Stimulated activated CD8-positive, alpha-beta memory T cell treated with anti-CD3 and anti-CD28 coated beads, Interleukin-7, amount 100 ng/mL, for 48 hours (primary cell): Measurements from ENCODE around the gene HCRTR1.

Experiments used
- DNase-seq, 2 donors: peaks; one replicate each; pipeline ENCODE4 v3.0.0-alpha.2; 2020; ENCODE audit warnings: low read depth in 1 of 2; ENCODE audit errors: extremely low read depth in 1 of 2

HCRTR1 gene

DNA sequence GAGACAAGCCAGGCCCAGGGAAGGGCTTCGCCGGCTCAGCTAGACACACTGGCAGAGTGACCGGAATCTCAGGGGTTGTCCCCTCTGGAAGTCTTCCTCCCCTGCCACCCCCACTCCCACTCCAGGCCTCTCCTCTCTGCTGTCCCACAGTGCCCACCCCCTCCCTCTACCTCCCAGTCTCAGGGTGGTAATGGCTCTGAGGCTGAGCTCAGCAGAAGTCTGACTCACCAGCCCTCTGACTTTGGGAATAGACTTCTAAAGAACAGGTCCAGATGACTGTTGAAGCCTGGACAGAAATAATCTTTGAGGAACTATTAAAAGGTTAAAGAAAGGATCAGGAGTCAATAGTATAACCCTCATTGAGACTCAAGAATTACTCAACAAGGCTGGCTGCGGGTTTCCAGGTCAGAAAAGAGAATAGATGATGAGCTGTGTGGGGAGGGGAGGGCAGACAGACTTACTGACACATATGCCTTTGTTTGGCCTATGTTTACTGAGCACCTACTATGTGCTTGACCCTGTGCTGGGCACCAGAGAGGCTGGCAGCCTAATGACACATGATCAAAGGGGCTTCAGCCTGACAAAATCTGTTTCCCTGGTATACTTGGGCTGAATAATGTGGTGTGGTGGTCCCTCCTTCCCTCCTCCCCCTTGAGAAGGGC is 8.2 kb downstream of the HCRTR1 start:
- DNase-seq, result no peak

DNA sequence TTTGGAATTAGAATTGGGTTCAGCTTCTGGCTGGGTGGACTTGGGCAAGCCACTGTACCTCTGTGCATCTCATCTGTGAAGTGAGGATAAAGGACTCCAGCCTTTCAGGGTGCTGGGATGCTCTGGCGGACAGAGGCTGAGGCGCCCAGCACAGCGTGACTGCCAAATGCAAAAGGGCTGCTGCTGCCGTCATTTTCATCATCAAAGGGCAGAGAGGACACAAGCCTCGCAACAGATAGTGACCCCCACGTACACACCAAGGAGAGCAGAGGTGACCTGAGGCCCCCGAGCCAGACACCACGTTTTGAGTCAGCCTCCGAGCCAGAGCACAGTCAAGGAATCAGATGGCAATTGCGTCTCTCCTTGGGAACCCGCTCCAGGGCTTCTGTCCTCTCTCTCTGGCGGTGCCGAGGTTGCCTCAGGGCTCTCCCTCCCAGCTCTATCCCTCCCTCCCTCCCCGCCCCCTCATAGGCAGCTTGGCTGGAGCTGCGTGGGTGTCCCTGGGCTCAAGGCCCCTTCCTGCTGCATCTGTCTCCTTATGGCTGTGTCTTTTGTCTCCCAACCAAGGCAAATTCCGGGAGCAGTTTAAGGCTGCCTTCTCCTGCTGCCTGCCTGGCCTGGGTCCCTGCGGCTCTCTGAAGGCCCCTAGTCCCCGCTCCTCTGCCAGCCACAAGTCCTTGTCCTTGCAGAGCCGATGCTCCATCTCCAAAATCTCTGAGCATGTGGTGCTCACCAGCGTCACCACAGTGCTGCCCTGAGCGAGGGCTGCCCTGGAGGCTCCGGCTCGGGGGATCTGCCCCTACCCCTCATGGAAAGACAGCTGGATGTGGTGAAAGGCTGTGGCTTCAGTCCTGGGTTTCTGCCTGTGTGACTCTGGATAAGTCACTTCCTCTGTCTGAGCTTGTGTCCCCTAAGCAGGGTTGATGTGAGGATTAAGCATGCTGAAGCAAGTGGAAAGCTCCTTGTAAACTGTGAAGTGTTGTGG is 9.0 kb downstream of the HCRTR1 start:
- no peak for DNase-seq

DNA sequence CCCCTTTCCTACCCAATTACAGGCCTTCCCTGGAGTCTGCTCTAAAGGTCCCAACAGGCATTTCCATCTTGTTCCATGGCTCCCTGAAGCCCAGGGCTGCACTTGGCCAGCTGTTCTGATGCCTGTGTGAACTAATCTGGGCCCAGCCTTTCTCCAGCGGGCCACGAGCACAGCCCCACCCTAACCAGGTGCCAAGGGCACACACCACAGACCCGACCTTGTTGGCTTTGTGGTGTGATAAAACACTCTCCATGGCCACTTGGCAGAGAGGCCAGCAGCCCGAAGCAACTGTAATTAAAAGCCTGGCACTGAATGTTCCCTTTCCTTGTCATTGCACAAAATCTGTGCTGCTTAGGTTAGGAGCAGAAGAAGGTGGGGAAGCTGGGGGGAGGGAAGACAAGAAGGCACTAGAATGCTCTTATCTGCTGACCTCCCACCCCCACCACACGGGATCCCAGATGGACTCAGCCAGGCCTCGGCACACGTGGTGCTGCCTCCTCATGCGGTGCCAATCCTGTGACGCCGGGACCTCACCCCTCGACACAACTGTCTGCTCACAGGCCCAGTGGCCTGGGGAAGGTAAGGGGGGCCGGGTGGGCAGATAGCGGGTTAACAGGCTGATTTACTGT is 9.9 kb downstream of the HCRTR1 start:
- no peak for DNase-seq

DNA sequence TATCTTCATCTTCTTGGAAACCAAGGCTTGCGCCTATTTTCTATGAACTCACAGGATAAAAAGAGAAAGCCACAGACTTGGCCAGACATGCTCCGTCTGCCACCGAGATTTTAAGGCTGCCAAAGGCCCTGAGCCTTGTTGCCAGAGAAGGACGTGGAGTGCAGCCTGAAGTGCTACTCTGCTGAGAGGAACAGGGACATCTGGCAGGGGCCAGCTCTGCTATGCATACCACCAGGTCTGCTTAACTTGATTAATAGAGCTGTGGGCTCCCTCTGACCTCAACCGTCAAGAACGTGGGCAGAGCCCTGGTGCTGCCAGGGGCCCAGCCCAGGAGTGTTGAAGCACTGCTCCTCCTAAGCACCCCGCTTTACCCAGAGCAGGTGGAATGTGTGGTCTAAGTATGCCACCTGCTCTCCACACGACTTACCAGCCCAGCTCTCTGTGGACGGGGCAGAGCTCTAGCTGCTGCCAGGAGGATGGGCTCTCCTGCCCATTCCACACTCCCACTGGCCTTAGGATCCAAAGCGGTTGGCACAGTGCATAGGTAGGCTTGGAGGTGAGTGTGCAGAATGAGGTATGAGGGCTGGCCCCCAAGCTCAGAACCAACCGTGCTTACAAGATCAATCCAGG is 10.6 kb downstream of the HCRTR1 start:
- DNase-seq, result no peak

DNA sequence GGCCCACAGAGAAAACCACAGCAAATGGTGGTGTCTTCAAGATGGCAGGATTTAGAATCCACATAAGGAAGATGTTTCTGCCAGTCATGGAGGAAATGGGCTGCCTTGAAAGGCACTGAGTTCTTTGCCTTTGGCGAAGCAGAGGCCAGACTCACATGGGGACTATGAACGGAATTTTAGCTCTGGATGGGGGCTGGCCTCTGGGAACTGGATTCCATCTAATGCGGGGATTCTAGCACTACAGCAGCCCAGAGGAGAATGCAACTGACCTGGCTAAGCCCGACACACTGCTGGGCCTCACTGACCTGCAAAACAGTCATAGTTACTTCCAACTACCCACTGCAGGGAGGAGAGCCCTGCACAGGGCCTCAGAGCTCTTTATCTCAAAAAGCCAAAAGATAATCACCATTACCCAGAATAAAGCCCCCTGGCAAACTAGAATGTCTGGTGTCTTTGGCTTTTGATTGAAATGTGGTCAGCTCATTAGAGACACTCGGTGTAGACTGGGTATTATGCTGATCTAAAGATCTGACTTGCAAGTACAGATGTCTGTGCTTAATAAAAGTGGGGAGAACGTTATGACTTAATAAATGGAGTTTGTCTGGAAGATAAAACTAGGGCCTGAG is 11.6 kb downstream of the HCRTR1 start:
- no peak for DNase-seq

DNA sequence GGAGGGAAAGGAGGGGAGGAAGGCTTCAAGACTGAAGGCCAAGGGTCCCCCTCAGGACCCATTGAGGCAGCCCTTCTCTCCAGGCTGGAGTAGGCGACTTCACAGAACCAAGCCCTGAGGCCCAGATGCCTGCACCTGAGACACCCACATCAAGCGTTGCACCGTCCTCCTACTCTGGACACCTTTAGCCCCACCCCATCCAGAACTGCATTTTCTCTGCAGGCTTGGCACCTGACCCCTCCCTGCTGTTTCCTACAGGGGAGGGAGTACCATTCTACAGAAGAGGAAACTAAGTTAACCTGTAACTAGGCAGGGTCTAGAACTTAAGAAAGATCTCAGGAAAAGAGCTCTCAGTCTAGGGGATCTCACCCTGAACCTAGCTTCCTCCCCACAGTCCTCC is 15.2 kb downstream of the HCRTR1 start:
- DNase-seq, result no peak

DNA sequence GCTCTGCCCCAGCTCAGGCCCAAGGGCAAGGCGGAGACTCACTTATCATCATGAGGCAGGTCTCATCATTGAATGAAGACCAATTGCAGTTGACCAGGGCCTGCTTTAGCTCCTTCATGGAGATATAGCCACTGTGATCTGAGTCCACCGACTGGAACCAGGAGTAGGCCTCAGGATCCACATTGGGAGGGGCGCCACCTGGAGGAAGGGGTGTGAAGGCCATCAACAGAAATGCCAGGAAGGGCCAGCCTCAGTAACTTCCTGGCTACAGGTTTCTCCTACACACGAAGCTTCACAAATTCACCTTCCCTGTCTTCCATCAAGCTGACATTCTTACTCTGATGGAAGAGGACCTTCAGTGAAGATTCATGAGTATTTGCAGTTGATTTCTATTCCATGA is 15.6 kb downstream of the HCRTR1 start:
- DNase-seq, result peak in 1 of 2 donors; percentile 11

DNA sequence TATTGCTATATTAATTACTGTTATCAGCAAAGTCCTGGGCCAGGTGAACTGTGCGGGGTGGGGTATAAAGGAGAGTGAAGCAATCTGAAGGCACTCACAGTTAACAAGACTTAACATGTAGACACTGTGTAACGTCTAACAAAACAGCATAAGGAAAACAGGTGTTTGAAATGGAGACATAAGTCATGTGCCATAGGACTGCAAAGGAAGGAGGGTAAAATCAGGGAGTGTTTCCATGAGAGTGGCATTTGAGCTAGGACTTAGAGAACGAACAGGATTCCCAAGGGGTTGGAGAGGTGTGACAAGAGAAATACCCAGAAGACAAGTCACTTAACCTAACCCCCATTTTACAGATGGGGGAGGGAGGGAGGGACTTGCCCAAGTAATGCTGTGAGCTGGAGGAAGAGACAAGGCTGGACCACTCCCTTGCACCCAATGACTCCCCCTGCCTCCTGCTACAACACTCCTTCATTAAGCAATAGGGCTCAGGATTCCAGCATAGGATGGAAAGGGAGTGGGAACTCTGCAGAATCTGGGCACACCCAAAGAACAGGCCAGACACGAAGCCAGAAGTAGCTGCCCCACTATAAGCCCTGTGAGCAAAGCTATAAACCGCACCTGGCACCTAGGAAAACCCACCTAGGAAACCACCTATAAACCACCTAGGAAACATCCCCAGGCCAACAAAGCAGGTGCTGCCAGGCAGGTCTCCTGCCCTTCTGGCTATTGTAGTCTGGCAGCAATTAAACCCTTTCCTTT is 20.6 kb downstream of the HCRTR1 start:
- DNase-seq, result no peak

DNA sequence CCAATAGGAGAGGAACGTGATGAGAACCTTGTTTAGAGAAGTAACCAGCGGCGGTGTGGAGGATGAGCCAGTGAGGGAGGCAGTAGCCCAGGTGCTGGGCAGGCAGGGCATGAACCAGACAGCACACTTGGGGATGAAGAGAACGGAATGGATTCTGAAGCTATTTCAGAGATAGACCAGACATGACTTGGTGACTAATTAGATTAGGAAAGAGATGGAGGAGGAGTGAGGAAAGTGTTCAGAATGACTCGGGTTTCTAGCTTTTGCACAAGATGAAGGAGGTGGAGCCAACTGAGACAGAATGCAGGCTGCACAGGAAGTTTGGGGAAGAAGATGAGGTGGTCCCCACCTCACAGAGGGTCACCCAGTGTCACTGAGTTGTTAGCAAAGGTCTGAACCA is 22.1 kb downstream of the HCRTR1 start:
- no peak for DNase-seq

DNA sequence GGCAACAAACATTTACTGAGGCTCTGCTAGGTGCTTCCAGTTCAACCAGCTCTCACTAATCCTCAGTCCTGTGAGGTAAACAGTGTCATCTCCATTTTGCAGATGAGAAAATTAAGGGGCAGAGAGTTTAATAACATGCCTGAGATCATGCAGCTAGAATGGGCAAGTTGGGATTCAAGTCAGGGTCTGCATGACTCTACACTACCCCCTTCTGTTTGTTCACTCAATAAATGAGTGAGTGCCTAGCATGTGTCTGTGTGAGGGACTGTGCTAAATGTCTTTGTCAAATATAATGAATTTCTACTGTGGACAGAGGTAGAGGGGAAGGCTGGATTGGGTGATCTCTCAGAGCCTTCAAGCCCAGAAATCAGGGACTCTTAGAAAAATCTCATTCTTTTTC is 22.7 kb downstream of the HCRTR1 start:
- DNase-seq, result no peak

DNA sequence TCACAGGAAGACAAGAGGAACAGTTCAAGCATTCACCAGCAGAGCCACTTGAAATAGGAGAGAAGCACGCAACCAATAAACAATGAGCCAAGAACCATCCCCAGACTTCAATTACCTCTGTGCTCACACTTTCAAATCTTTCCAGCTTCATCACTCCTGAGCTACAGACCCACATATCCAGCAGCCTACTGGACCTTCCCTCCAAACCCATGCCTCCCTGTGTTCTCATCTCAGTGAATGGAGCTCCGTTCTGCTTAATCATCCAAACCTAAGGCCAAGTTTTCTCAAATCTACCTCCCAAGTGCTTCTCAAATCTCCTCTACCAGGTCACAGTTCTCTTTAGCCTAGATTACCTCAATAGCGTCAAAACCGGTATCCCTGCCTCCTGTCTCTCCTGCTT is 23.5 kb downstream of the HCRTR1 start:
- no peak for DNase-seq

DNA sequence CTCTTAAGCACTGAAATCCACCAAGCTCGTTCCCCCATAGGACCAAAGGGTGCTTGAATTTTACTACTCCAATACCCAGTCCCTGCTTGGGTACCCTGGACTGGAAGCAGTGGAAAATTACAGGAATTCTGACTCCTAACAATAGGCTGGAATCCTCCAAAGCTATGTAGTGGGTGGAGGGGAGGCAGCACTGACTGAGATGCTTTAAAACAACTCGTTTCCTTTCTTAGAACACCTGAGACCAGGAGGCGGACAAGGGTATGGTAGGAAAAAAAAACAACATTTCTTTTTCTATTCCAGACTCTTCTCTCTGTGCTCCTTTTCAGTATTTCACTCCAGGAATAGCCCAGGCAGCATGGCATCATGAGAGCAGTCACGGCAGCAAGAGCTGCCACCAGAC is 24.9 kb downstream of the HCRTR1 start:
- DNase-seq, result no peak

DNA sequence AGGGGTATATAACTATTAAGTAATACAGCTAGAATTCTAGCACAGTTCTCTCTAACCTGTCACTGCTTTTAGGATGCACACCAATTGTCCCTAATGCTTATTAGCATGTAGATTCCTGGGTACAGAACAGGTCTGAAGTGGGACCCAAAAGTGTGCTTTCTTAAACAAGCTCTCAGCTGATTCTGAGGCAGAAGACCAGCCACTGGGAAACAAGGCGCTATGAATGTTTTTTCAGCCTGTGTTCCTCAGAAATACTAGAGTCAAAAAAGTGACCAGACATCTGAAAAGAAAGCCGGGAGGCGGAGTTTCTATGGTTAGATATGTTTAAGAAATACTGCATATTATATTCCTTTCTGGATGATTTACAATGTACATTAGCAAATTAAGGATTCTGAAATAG is 25.4 kb downstream of the HCRTR1 start:
- no peak for DNase-seq

DNA sequence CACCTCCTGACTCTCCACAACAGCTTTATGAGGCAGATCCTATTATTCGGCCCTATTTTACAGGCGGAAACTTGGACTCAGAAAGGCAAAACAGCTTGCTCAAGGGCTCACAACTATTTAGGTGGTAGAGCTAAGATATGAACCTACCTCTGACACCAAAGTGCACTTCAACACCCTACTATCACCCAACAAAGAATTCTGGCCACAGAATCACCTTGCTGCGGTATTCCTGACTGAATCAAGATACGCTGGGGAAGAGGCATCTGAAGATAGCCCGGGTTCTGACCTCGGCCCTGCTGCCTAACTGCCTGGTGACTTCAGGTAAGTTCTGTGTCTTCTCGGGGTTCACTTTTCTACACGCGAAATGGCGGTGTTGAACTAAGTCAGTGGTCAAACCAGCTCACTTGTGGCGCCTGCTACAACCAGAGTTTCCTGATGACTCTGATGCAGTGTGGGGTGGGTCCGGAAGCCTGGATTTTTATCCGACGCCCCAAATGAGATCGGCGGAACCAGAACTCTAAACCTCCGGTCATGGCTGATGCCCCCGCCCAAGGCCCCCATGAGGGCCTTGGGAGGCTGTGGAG is 26.6 kb downstream of the HCRTR1 start:
- no peak for DNase-seq

DNA sequence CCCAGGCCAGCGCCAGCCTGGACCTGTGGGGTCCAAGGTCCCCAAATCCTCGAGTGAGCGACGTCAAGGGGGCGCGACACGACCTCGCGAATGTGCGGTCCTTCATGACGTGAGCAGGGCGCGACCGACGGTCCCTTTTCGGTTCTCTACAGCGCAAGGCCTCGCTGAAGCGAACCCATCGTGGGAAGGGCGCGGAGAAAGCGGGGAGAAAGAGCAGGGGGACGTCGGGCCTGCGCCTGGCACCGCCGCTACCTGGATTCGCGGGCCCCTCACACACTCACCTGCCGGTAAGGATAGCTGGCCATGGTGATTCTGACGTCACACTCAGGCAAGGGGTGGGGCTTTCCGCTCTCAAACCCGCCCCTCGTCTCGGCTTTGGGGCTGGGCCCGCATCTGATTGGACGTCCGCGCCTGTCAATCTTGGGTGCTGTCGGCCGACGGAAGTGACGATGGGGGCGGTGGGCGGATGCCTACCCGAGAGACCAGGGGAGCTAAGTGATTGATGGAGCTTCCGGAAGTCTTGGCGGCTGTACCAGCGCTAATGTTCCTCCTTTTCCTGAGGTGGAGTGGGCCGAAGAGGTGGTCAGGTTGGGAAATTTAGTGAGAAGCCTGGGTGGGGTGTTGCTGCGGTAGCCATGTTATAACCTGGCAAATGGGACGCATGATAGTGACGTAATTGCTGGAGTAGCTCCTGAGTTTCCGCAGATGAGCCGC is 27.2 kb downstream of the HCRTR1 start, which contains the start of gene PEF1:
Gene PEF1, minus strand, starts transcription at position 317 of the 714 bp plus-strand sequence. Its CDS starts 12 bp downstream, at position 305.
- peak; percentile 97 to 98 for DNase-seq

DNA sequence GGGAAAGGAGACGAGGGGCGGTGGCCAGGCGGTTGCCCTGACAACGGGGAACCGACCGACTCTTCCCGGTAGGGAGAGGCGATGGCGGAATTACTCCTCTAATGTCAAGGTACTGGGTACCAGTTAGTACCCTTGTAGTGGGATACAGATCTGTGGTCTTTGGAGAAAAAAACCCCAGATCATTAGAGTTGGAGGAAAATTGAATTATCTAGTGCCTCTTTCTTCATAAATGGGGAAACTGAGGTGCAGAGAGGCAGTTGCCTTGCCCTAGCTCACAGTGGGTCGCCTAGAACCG is 27.7 kb downstream of the HCRTR1 start:
- no peak for DNase-seq

DNA sequence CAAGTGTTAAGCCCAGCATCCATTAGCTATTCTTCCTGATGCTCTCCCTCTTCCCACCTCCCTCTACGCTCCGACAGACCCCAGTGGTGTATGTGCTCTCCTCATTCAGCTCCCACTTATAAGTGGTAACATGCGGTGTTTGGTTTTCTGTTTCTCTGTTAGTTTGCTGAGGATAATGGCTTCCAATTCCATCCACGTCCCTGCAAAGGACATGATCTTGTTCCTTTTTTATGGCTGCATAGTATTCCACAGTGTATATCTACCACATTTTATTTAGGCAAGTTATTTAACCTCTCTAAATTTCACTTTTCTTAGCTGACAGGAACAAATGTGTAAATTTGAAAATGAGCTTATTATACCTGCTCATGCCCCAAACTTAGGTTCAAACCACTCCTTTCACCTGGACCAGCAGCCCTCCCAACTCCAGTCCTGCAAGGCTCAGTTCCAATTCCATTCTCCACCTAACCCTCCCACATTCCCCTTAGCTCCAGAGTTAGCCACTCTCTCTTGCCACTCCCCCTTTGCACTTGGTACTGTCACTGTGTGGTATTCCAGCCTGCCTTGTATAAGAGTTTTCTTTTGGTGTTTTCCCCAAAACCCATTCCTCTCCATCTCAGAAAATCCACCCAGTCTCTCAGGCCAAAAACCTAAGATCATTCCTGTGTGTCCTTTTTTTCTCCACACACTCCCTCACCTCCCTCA is 28.9 kb downstream of the HCRTR1 start:
- no peak for DNase-seq

DNA sequence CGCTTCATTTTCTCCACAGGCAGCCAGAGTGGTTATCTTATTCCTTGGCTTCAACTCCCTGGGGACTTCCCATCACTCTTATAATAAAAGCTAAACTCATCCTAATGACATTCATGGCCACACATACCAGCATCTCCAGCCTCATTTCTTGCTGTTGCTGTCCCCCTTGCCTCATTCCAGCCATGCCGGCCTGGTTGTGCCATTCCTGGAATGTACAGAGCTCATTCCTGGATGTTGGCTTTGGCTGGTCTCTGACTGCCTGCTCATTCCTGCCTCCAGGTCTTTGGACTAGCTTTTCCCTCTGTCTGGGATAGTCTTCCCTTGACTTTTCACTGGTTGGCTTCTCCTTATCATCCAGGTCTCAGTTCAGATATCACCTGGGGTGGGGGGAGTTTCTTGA is 29.6 kb downstream of the HCRTR1 start:
- no peak for DNase-seq

DNA sequence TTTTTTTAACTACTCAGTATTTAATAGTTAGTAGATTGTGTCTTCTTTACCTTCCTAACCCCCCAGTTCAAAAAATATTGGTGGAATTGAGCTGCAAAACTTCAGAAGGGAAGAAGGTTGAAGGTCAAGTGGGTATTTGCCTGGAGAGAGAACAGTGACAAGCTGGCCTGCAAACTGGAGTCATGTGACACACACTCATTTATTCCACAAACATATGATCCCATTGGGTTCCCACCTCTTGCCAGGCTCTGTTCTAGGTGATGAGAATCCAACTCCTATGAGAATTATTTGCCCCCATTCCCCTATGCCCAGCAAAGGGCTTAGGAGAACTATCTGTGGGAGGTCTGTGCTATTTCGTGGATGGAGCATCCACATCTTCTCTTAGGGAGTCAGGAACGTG is 30.7 kb downstream of the HCRTR1 start:
- DNase-seq, result no peak
